AG04450 (cell line): ENCODE data around the gene HMX2. TPM values are rescaled to one million over a fixed set of nuclear protein-coding genes. Genes with fewer than 3 reads are reported as not detected.

Experiments used
- CTCF ChIA-PET: fragments of 300-600, 350-600 bp; formaldehyde crosslinking; extraction: SDS; loops from one replicate; lab custom pipeline; 2022; ENCODE audit warnings: antibody characterized with exemption, inconsistent platforms; lab: Charles Lee
- POLR2A ChIA-PET: fragments of 350-600 bp; formaldehyde crosslinking; extraction: SDS; loops from one replicate; lab custom pipeline; 2021; ENCODE audit warnings: antibody characterized with exemption, inconsistent platforms; lab: Yijun Ruan, JAX
- DNase-seq: peaks from one replicate; pipeline ENCODE4 v3.0.0-alpha.2; 2011; ENCODE audit warnings: low read depth, low spot score
- H3K27ac ChIP-seq: one replicate; pipeline ENCODE4 v1.5.1; 2012; ENCODE audit warnings: low read depth, low read length, control low read depth
- H3K27me3 ChIP-seq: one replicate; pipeline ENCODE4 v1.6.0; 2012; ENCODE audit warnings: low read length; ENCODE audit not compliant: control insufficient read depth, insufficient read depth
- H3K4me3 ChIP-seq: 2 replicates; pipeline ENCODE4 v1.5.1; 2011; ENCODE audit warnings: mild to moderate bottlenecking, low read depth, low read length, control low read depth
- H3K9me3 ChIP-seq: 2 replicates; pipeline ENCODE4 v1.5.1; 2012; ENCODE audit warnings: low read length; ENCODE audit not compliant: control insufficient read depth, insufficient read depth
- polyA plus RNA-seq: library from polyadenylated mRNA; depleted of rRNA; stranded (reverse); fragments of >200 nt; gene quantifications from 2 replicates; pipeline ENCODE4 v1.2.3, GENCODE V29; 2011; rRNA removed
- TF ChIP-seq, protein P1 (sequence below): IDR thresholded peaks from 2 replicates; pipeline ENCODE4 v1.5.1; 2011; ENCODE audit warnings: low read depth, low read length, control low read depth, inconsistent platforms

The HMX2 gene
- polyA plus RNA-seq, 1 experiment, result not detected

DNA sequence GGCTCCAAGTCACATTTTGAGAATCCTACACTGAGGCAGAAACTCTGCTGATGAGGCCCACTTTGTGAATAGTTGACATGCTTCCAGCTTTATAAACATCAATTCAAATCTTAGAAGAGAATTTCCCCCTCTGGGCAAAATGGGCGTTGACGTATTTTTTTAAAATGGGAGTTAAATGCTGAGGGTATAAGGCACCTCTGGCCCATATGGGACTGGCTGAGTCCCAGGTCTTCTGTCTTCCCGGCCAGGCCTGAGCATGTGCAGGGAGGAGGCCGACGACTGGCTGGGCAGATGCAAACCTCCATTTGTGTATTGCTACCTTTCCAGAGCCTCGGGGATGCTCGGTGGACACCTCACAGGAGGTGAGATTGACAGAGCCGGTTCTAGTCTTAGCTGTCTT lies 44.0 kb downstream of the HMX2 start:
- Histone ChIP-seq H3K27ac (no peak overlapping the region), H3K9me3 (no peaks in the 10 kb centered on the region), H3K27me3 (no peaks in the 10 kb centered on the region), H3K4me3 (no peak overlapping the region)
- POLR2A ChIA-PET, result no interaction called here
- CTCF ChIA-PET, result no interaction called here
- TF ChIP-seq, protein P1, sequence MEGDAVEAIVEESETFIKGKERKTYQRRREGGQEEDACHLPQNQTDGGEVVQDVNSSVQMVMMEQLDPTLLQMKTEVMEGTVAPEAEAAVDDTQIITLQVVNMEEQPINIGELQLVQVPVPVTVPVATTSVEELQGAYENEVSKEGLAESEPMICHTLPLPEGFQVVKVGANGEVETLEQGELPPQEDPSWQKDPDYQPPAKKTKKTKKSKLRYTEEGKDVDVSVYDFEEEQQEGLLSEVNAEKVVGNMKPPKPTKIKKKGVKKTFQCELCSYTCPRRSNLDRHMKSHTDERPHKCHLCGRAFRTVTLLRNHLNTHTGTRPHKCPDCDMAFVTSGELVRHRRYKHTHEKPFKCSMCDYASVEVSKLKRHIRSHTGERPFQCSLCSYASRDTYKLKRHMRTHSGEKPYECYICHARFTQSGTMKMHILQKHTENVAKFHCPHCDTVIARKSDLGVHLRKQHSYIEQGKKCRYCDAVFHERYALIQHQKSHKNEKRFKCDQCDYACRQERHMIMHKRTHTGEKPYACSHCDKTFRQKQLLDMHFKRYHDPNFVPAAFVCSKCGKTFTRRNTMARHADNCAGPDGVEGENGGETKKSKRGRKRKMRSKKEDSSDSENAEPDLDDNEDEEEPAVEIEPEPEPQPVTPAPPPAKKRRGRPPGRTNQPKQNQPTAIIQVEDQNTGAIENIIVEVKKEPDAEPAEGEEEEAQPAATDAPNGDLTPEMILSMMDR, result no peak
- DNase-seq, result no peak

DNA sequence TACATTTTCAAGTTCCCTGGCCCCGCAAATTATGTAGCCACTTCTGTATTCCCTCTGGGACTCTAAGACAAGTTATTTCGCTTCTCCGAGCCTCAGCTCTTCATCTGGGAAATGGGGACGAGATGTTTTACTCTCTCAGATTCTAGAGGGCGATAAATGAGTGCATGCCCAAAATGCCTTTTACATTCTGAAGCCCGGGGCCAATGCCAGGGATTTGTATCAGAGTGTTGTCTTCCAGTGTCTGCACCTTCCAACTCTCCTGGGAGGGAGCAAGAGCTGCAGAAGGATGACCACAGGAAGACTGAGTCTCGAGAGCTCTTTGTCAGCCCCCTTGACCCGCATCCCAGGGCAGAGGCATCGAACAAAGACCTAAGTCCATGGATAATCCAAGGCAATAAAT lies 46.1 kb downstream of the HMX2 start:
- CTCF ChIA-PET, result no interaction called here
- TF ChIP-seq, protein P1, result no peak
- Histone ChIP-seq H3K9me3 (no peaks in the 10 kb centered on the region), H3K27me3 (no peaks in the 10 kb centered on the region), H3K4me3 (no peak overlapping the region), H3K27ac (no peak overlapping the region)
- DNase-seq, result no peak
- POLR2A ChIA-PET, result no interaction called here

Other genes starting within 250 kb of the HMX2 start
- not detected in 2 replicates for gene FAM24A, start 237.5 kb upstream of the HMX2 start, polyA plus RNA-seq
- 7.5 and 8.6 TPM in 2 replicates for gene C10orf88, start 193.9 kb upstream of the HMX2 start, polyA plus RNA-seq
- gene PSTK, start 167.7 kb upstream of the HMX2 start, polyA plus RNA-seq, result 4.8 and 5.1 TPM in 2 replicates
- 6.6 and 7.8 TPM in 2 replicates for gene IKZF5, start 139.3 kb upstream of the HMX2 start, polyA plus RNA-seq
- 12.5 and 16.1 TPM in 2 replicates for gene ACADSB, start 139.1 kb upstream of the HMX2 start, polyA plus RNA-seq
- not detected in 2 replicates for gene HMX3, start 12.2 kb upstream of the HMX2 start, polyA plus RNA-seq
- gene BUB3, start 6.3 kb downstream of the HMX2 start, polyA plus RNA-seq, result 131 and 135 TPM in 2 replicates